Measurements from ENCODE around the gene CCSER2.

The CCSER2 gene

DNA sequence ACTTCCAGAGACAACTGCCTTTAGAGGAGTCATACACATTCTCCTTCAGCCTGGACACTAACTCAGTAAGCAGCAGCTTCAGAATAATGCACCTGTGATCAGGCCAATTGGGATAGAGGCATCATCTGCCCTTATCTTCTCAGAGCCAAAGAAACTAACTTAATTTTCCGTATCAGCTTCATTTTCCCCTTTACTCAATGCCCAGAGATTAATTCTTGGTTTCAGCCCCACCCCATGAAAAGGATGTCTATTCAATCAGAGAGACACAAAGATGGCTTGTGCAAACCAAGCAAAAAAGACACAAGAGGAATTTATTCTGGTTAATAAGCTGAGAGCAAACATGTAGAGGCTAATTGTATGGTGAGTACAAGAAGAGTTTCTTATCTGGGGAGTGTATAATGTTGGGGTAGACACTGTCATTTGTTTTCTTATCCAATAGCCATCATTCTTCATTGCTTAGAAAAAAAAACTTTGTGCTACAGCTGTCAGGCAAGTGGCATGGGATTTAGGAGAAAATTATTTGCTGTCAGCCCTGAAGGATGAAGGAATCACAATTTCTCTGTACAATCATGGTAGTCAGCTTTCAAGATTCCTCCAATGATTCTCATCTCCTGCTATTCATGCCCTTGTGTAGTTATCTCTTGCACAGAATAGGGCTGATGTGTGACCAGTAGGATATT, 38.7 kb upstream of the CCSER2 start:
- no peak overlapping the region for H3K27ac ChIP-seq (ENCODE audit: low read length, poor library complexity, severe bottlenecking)
- no peak for DNase-seq
- H3K4me3 ChIP-seq (ENCODE audit: insufficient read depth in 1 of 2, low read depth in 1 of 2, low read length in 2 of 2) = no peak overlapping the region
- H3K36me3 ChIP-seq (ENCODE audit: control insufficient read depth in 1 of 2, insufficient read depth in 2 of 2, low read depth in 1 of 2, low read length in 2 of 2) = no peaks in the 10 kb centered on the region
- H2BK5ac ChIP-seq (ENCODE audit: low read depth, low read length, poor library complexity, severe bottlenecking) = no peak overlapping the region
- no peak overlapping the region for H3K4me2 ChIP-seq (ENCODE audit: low read length, poor library complexity, severe bottlenecking)
- peaks cover 3 to 14% of the 10 kb centered on the region in 2 experiments for H3K27me3 ChIP-seq (ENCODE audit: control insufficient read depth in 1 of 2, insufficient read depth in 1 of 2, low read length in 2 of 2)
- no peak overlapping the region for H2AK5ac ChIP-seq (ENCODE audit: low read length, severe bottlenecking)
- no peak overlapping the region for H3K14ac ChIP-seq (ENCODE audit: low read length in 2 of 2)
- 77% methylated on average over 1 of the region's 1 CpG for WGBS
- H3K4ac ChIP-seq (ENCODE audit: low read depth in 1 of 2, low read length in 2 of 2) = no peak overlapping the region
- no peaks in the 10 kb centered on the region for H3K79me1 ChIP-seq (replicated peaks; ENCODE audit: low read length, poor library complexity, severe bottlenecking)
- no peak overlapping the region for H2BK15ac ChIP-seq (ENCODE audit: low read depth, poor library complexity, severe bottlenecking)
- H3K4me1 ChIP-seq (ENCODE audit: control insufficient read depth, insufficient read depth, low read depth, low read length) = peaks cover 2% of the 10 kb centered on the region
- H2BK120ac ChIP-seq (ENCODE audit: low read depth, low read length) = no peak overlapping the region
- H4K91ac ChIP-seq (ENCODE audit: low read length) = no peak overlapping the region
- H3K23ac ChIP-seq (ENCODE audit: low read length in 2 of 2) = no peak overlapping the region
- no peak overlapping the region for H4K8ac ChIP-seq (ENCODE audit: low read length)
- H3K9ac ChIP-seq (ENCODE audit: low read length) = no peak overlapping the region
- H2AFZ ChIP-seq (ENCODE audit: low read depth, low read length) = no peak overlapping the region
- H3K18ac ChIP-seq (ENCODE audit: low read depth in 1 of 2, low read length in 2 of 2) = no peak overlapping the region
- H2BK12ac ChIP-seq (ENCODE audit: low read length in 2 of 2) = no peak overlapping the region
- no peaks in the 10 kb centered on the region for H3K9me3 ChIP-seq (ENCODE audit: control insufficient read depth, low read length)

GRCh38 chr10:84290235-84290634, 38.2 kb upstream of the CCSER2 start:
- H3K23ac ChIP-seq (ENCODE audit: low read length in 2 of 2) = no peak overlapping the region

DNA sequence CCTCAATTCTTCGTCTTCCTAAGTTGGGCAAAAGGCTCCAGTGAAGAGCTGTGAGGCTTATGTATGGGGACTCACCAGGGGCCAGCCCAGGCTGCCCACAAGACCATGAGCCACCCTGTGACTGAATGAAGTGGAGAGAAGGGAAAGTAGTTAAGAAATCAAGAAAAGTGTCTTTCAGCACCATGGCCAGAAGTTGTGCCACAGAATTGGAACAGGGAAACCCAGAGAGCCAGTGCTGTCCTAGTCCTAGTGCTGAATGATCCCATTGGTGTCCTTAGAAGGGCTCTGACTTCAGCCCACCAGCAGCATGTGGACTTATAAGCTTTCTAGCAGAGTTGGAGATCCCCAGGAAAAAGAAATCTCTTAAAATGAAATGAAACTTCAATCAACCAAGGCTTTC, 37.0 kb upstream of the CCSER2 start:
- no peak overlapping the region for H2BK5ac ChIP-seq (ENCODE audit: low read depth, low read length, poor library complexity, severe bottlenecking)
- no peak overlapping the region for H3K4me2 ChIP-seq (ENCODE audit: low read length, poor library complexity, severe bottlenecking)
- WGBS = 59% methylated on average over 1 of the region's 1 CpG
- no peak overlapping the region for H2AK5ac ChIP-seq (ENCODE audit: low read length, severe bottlenecking)
- DNase-seq = peak; percentile 80
- no peaks in the 10 kb centered on the region for H3K79me1 ChIP-seq (replicated peaks; ENCODE audit: low read length, poor library complexity, severe bottlenecking)
- no peak overlapping the region for H3K27ac ChIP-seq (ENCODE audit: low read length, poor library complexity, severe bottlenecking)
- no peak overlapping the region for H3K9ac ChIP-seq (ENCODE audit: low read length)
- H3K27me3 ChIP-seq (ENCODE audit: control insufficient read depth in 1 of 2, insufficient read depth in 1 of 2, low read length in 2 of 2) = peaks cover 3 to 14% of the 10 kb centered on the region in 2 experiments
- no peak overlapping the region for H4K91ac ChIP-seq (ENCODE audit: low read length)
- no peak overlapping the region for H2BK12ac ChIP-seq (ENCODE audit: low read length in 2 of 2)
- no peak overlapping the region for H3K4ac ChIP-seq (ENCODE audit: low read depth in 1 of 2, low read length in 2 of 2)
- H4K8ac ChIP-seq (ENCODE audit: low read length) = no peak overlapping the region
- H3K9me3 ChIP-seq (ENCODE audit: control insufficient read depth, low read length) = no peaks in the 10 kb centered on the region
- no peak overlapping the region for H2AFZ ChIP-seq (ENCODE audit: low read depth, low read length)
- no peak overlapping the region for H2BK15ac ChIP-seq (ENCODE audit: low read depth, poor library complexity, severe bottlenecking)
- peaks cover 2% of the 10 kb centered on the region for H3K4me1 ChIP-seq (ENCODE audit: control insufficient read depth, insufficient read depth, low read depth, low read length)
- H2BK120ac ChIP-seq (ENCODE audit: low read depth, low read length) = no peak overlapping the region
- H3K23ac ChIP-seq (ENCODE audit: low read length in 2 of 2) = no peak overlapping the region
- no peak overlapping the region for H3K4me3 ChIP-seq (ENCODE audit: insufficient read depth in 1 of 2, low read depth in 1 of 2, low read length in 2 of 2)
- H3K36me3 ChIP-seq (ENCODE audit: control insufficient read depth in 1 of 2, insufficient read depth in 2 of 2, low read depth in 1 of 2, low read length in 2 of 2) = no peaks in the 10 kb centered on the region
- no peak overlapping the region for H3K18ac ChIP-seq (ENCODE audit: low read depth in 1 of 2, low read length in 2 of 2)
- no peak overlapping the region for H3K14ac ChIP-seq (ENCODE audit: low read length in 2 of 2)

More at GRCh38 chr10:84290235-84290634, 38.2 kb upstream of the CCSER2 start:
- H3K4me3 ChIP-seq (ENCODE audit: insufficient read depth in 1 of 2, low read depth in 1 of 2, low read length in 2 of 2) = no peak overlapping the region
- no peaks in the 10 kb centered on the region for H3K36me3 ChIP-seq (ENCODE audit: control insufficient read depth in 1 of 2, insufficient read depth in 2 of 2, low read depth in 1 of 2, low read length in 2 of 2)
- H2AK5ac ChIP-seq (ENCODE audit: low read length, severe bottlenecking) = no peak overlapping the region
- no peak overlapping the region for H3K27ac ChIP-seq (ENCODE audit: low read length, poor library complexity, severe bottlenecking)
- H4K8ac ChIP-seq (ENCODE audit: low read length) = no peak overlapping the region
- H3K9ac ChIP-seq (ENCODE audit: low read length) = no peak overlapping the region
- no peak for DNase-seq
- H3K79me1 ChIP-seq (replicated peaks; ENCODE audit: low read length, poor library complexity, severe bottlenecking) = no peaks in the 10 kb centered on the region
- no peaks in the 10 kb centered on the region for H3K9me3 ChIP-seq (ENCODE audit: control insufficient read depth, low read length)
- H2BK15ac ChIP-seq (ENCODE audit: low read depth, poor library complexity, severe bottlenecking) = no peak overlapping the region
- no peak overlapping the region for H2AFZ ChIP-seq (ENCODE audit: low read depth, low read length)
- WGBS = 62% methylated on average over 3 of the region's 3 CpGs
- H4K91ac ChIP-seq (ENCODE audit: low read length) = no peak overlapping the region
- peaks cover 3 to 14% of the 10 kb centered on the region in 2 experiments for H3K27me3 ChIP-seq (ENCODE audit: control insufficient read depth in 1 of 2, insufficient read depth in 1 of 2, low read length in 2 of 2)
- H3K18ac ChIP-seq (ENCODE audit: low read depth in 1 of 2, low read length in 2 of 2) = no peak overlapping the region
- no peak overlapping the region for H3K4ac ChIP-seq (ENCODE audit: low read depth in 1 of 2, low read length in 2 of 2)
- no peak overlapping the region for H2BK5ac ChIP-seq (ENCODE audit: low read depth, low read length, poor library complexity, severe bottlenecking)
- no peak overlapping the region for H3K14ac ChIP-seq (ENCODE audit: low read length in 2 of 2)
- peaks cover 2% of the 10 kb centered on the region for H3K4me1 ChIP-seq (ENCODE audit: control insufficient read depth, insufficient read depth, low read depth, low read length)
- H3K4me2 ChIP-seq (ENCODE audit: low read length, poor library complexity, severe bottlenecking) = no peak overlapping the region
- H2BK12ac ChIP-seq (ENCODE audit: low read length in 2 of 2) = no peak overlapping the region
- no peak overlapping the region for H2BK120ac ChIP-seq (ENCODE audit: low read depth, low read length)

- Histone ChIP-seq H3K27me3 (ENCODE audit: control insufficient read depth in 1 of 2, insufficient read depth in 1 of 2, low read length in 2 of 2) (peaks cover 3 to 14% of the 10 kb centered on the region in 2 experiments), H2BK12ac (ENCODE audit: low read length in 2 of 2) (no peak overlapping the region), H3K4me1 (ENCODE audit: control insufficient read depth, insufficient read depth, low read depth, low read length) (peaks cover 2% of the 10 kb centered on the region), H3K4me2 (ENCODE audit: low read length, poor library complexity, severe bottlenecking) (no peak overlapping the region), H3K9me3 (ENCODE audit: control insufficient read depth, low read length) (no peaks in the 10 kb centered on the region), H3K9ac (ENCODE audit: low read length) (no peak overlapping the region), H2AK5ac (ENCODE audit: low read length, severe bottlenecking) (no peak overlapping the region), H3K4ac (ENCODE audit: low read depth in 1 of 2, low read length in 2 of 2) (no peak overlapping the region), H3K18ac (ENCODE audit: low read depth in 1 of 2, low read length in 2 of 2) (no peak overlapping the region), H2BK120ac (ENCODE audit: low read depth, low read length) (no peak overlapping the region), H3K27ac (ENCODE audit: low read length, poor library complexity, severe bottlenecking) (no peak overlapping the region), H3K79me1 (replicated peaks; ENCODE audit: low read length, poor library complexity, severe bottlenecking) (no peaks in the 10 kb centered on the region), H2BK15ac (ENCODE audit: low read depth, poor library complexity, severe bottlenecking) (no peak overlapping the region), H4K8ac (ENCODE audit: low read length) (no peak overlapping the region), H3K14ac (ENCODE audit: low read length in 2 of 2) (no peak overlapping the region), H2BK5ac (ENCODE audit: low read depth, low read length, poor library complexity, severe bottlenecking) (no peak overlapping the region), H4K91ac (ENCODE audit: low read length) (no peak overlapping the region), H3K36me3 (ENCODE audit: control insufficient read depth in 1 of 2, insufficient read depth in 2 of 2, low read depth in 1 of 2, low read length in 2 of 2) (no peaks in the 10 kb centered on the region), H3K23ac (ENCODE audit: low read length in 2 of 2) (no peak overlapping the region), H3K4me3 (ENCODE audit: insufficient read depth in 1 of 2, low read depth in 1 of 2, low read length in 2 of 2) (no peak overlapping the region), H2AFZ (ENCODE audit: low read depth, low read length) (no peak overlapping the region)
- no CpG with 5 or more reads among the region's 2 CpGs for WGBS
- no peak for DNase-seq
Measured at GRCh38 chr10:84292502-84292901, 35.9 kb upstream of the CCSER2 start.
